ENCODE data around the gene IL3. TPM values are rescaled to one million over a fixed set of nuclear protein-coding genes. Genes with fewer than 3 reads are reported as not detected.

The IL3 gene
- total RNA-seq, 4 donors from 2014 or later, result not detected

DNA sequence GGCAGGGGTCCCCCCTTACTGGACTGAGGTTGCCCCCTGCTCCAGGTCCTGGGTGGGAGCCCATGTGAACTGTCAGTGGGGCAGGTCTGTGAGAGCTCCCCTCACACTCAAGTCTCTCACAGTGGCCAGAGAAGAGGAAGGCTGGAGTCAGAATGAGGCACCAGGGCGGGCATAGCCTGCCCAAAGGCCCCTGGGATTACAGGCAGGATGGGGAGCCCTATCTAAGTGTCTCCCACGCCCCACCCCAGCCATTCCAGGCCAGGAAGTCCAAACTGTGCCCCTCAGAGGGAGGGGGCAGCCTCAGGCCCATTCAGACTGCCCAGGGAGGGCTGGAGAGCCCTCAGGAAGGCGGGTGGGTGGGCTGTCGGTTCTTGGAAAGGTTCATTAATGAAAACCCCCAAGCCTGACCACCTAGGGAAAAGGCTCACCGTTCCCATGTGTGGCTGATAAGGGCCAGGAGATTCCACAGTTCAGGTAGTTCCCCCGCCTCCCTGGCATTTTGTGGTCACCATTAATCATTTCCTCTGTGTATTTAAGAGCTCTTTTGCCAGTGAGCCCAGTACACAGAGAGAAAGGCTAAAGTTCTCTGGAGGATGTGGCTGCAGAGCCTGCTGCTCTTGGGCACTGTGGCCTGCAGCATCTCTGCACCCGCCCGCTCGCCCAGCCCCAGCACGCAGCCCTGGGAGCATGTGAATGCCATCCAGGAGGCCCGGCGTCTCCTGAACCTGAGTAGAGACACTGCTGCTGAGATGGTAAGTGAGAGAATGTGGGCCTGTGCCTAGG, 13.0 kb downstream of the IL3 start, which contains the start of gene CSF2:
CSF2 (plus strand) TSS at position 559 of the 783 bp plus-strand sequence; CDS start at position 594, 35 bp downstream.
- no peak for DNase-seq (ENCODE audit: low spot score)
- TF ChIP-seq, protein P1, sequence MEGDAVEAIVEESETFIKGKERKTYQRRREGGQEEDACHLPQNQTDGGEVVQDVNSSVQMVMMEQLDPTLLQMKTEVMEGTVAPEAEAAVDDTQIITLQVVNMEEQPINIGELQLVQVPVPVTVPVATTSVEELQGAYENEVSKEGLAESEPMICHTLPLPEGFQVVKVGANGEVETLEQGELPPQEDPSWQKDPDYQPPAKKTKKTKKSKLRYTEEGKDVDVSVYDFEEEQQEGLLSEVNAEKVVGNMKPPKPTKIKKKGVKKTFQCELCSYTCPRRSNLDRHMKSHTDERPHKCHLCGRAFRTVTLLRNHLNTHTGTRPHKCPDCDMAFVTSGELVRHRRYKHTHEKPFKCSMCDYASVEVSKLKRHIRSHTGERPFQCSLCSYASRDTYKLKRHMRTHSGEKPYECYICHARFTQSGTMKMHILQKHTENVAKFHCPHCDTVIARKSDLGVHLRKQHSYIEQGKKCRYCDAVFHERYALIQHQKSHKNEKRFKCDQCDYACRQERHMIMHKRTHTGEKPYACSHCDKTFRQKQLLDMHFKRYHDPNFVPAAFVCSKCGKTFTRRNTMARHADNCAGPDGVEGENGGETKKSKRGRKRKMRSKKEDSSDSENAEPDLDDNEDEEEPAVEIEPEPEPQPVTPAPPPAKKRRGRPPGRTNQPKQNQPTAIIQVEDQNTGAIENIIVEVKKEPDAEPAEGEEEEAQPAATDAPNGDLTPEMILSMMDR (IDR thresholded peaks at IDR 0.05), result no peak
- ATAC-seq (ENCODE audit: low FRiP score), result no peak

DNA sequence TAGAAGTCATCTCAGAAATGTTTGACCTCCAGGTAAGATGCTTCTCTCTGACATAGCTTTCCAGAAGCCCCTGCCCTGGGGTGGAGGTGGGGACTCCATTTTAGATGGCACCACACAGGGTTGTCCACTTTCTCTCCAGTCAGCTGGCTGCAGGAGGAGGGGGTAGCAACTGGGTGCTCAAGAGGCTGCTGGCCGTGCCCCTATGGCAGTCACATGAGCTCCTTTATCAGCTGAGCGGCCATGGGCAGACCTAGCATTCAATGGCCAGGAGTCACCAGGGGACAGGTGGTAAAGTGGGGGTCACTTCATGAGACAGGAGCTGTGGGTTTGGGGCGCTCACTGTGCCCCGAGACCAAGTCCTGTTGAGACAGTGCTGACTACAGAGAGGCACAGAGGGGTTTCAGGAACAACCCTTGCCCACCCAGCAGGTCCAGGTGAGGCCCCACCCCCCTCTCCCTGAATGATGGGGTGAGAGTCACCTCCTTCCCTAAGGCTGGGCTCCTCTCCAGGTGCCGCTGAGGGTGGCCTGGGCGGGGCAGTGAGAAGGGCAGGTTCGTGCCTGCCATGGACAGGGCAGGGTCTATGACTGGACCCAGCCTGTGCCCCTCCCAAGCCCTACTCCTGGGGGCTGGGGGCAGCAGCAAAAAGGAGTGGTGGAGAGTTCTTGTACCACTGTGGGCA, 13.8 kb downstream of the IL3 start:
- DNase-seq (ENCODE audit: low spot score), result no peak
- no peak for ATAC-seq (ENCODE audit: low FRiP score)
- TF ChIP-seq, protein P1 (IDR thresholded peaks at IDR 0.05), result no peak

DNA sequence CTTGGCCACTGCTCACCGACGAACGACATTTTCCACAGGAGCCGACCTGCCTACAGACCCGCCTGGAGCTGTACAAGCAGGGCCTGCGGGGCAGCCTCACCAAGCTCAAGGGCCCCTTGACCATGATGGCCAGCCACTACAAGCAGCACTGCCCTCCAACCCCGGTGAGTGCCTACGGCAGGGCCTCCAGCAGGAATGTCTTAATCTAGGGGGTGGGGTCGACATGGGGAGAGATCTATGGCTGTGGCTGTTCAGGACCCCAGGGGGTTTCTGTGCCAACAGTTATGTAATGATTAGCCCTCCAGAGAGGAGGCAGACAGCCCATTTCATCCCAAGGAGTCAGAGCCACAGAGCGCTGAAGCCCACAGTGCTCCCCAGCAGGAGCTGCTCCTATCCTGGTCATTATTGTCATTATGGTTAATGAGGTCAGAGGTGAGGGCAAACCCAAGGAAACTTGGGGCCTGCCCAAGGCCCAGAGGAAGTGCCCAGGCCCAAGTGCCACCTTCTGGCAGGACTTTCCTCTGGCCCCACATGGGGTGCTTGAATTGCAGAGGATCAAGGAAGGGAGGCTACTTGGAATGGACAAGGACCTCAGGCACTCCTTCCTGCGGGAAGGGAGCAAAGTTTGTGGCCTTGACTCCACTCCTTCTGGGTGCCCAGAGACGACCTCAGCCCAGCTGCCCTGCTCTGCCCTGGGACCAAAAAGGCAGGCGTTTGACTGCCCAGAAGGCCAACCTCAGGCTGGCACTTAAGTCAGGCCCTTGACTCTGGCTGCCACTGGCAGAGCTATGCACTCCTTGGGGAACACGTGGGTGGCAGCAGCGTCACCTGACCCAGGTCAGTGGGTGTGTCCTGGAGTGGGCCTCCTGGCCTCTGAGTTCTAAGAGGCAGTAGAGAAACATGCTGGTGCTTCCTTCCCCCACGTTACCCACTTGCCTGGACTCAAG, 14.6 kb downstream of the IL3 start:
- no peak for DNase-seq (ENCODE audit: low spot score)
- ATAC-seq (ENCODE audit: low FRiP score), result no peak
- TF ChIP-seq, protein P1 (IDR thresholded peaks at IDR 0.05), result no peak

DNA sequence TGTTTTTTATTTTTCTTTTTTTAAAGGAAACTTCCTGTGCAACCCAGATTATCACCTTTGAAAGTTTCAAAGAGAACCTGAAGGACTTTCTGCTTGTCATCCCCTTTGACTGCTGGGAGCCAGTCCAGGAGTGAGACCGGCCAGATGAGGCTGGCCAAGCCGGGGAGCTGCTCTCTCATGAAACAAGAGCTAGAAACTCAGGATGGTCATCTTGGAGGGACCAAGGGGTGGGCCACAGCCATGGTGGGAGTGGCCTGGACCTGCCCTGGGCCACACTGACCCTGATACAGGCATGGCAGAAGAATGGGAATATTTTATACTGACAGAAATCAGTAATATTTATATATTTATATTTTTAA, 15.2 kb downstream of the IL3 start:
- ATAC-seq (ENCODE audit: low FRiP score) (no peak), DNase-seq (ENCODE audit: low spot score) (no peak)
- TF ChIP-seq, protein P1 (IDR thresholded peaks at IDR 0.05), result no peak

DNA sequence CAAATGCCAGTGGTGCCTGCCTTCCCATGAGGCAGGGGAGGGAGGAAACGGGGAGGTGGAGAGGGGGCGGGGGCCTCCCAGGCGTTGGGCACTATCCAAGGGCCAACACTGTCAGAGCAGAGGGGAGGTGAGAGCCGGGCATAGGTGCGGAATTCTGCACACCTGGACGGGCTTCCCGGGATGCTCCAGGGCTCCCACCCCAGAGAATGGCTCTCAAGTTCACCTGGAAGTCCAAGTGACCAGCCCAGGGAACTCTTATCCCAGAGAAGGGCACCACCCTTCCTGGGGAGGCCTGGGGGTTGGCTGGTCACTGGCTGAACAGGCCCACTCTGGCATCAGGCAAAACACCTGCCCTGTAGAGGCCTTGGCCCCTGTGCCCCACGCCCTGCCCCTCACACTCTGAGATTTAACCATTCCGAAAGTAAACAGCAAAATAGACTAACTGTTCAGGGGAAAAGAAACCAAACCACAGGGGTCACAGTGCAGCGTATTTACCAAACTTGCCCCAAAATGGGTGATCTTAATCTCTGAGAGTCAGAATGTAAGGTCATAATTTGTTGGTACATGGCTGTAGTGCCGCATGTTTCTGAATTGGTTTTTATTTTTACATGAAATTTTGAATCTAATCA, 15.9 kb downstream of the IL3 start:
- DNase-seq (ENCODE audit: low spot score), result no peak
- no peak for ATAC-seq (ENCODE audit: low FRiP score)
- TF ChIP-seq, protein P1 (IDR thresholded peaks at IDR 0.05), result no peak

DNA sequence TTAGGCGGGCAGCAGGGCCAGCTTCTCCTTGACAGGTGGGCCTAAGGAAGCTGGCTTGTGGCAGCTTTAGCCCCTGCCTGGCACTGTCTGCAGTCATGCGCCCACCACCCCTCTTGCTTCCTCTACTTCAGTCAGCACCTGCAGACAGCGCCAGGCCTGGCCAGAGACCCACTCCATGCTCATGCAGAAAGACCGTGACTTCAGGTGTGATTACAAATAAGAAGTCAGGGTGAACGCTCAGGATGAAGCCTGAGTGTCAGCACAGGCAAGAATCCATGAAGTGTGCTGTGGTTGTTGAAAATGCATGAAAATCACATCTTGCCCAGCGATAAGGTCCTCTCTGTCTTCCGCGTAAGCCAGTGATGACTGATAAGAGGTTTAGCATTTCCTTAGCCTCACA, 16.5 kb downstream of the IL3 start:
- TF ChIP-seq, protein P1 (IDR thresholded peaks at IDR 0.05), result no peak
- DNase-seq (ENCODE audit: low spot score) (no peak), ATAC-seq (ENCODE audit: low FRiP score) (no peak)
